Neural cell (in vitro differentiated cells): Measurements from ENCODE around the gene DCHS2. TPM values are rescaled to one million over a fixed set of nuclear protein-coding genes. Genes with fewer than 3 reads are reported as not detected.
"Not testable (repeated sequence)": the region's sequence is repeated elsewhere in the genome, so short reads cannot be mapped to it uniquely, and the experiment has no call there.

Experiments used
- H2AFZ ChIP-seq: fragments of 200-600, 300-800 bp; sonication (generic), shearing (Covaris generic); 2 replicates; pipeline ENCODE4 v1.6.0; 2014; ENCODE audit warnings: low read depth, mild to moderate bottlenecking, antibody characterized with exemption, low read length, moderate library complexity
- H3F3A ChIP-seq: fragments of 200-600 bp; shearing (Covaris generic); 2 replicates; pipeline ENCODE4 v1.6.1; 2016; ENCODE audit warnings: mild to moderate bottlenecking, moderate library complexity, mixed read lengths, antibody characterized with exemption, low read length; ENCODE audit not compliant: insufficient read depth, poor library complexity, severe bottlenecking
- H3K27ac ChIP-seq: fragments of 200-600, 300-800 bp; sonication (generic), shearing (Covaris generic); 2 replicates; pipeline ENCODE4 v1.5.1; 2014; ENCODE audit warnings: mild to moderate bottlenecking, low read length, moderate library complexity
- H3K27me3 ChIP-seq: fragments of 300-800, 200-600 bp; sonication (generic), shearing (Covaris generic); 2 replicates; pipeline ENCODE4 v1.6.0; 2014; ENCODE audit warnings: mild to moderate bottlenecking, low read depth, low read length, moderate library complexity; ENCODE audit not compliant: insufficient read depth
- H3K36me3 ChIP-seq: fragments of 300-800, 200-600 bp; sonication (generic), shearing (Covaris generic); 2 replicates; pipeline ENCODE4 v1.5.1; 2014; ENCODE audit warnings: mild to moderate bottlenecking, antibody characterized with exemption, low read length, moderate library complexity; ENCODE audit not compliant: insufficient read depth
- H3K4me2 ChIP-seq: fragments of 300-800, 200-600 bp; sonication (generic), shearing (Covaris generic); 2 replicates; pipeline ENCODE4 v1.6.0; 2014; ENCODE audit warnings: mild to moderate bottlenecking, low read length
- H3K4me3 ChIP-seq: fragments of 300-800, 200-600 bp; sonication (generic), shearing (Covaris generic); 2 replicates; pipeline ENCODE4 v1.5.1; 2014; ENCODE audit warnings: mild to moderate bottlenecking, low read length, moderate library complexity
- H3K79me2 ChIP-seq: fragments of 200-600 bp; shearing (Covaris generic); replicated peaks from 2 replicates; pipeline ENCODE4 v1.6.0; 2014; ENCODE audit warnings: mild to moderate bottlenecking, low read length, moderate library complexity; ENCODE audit not compliant: insufficient read depth
- H3K9ac ChIP-seq: fragments of 300-800, 200-600 bp; sonication (generic), shearing (Covaris generic); 2 replicates; pipeline ENCODE4 v1.6.1; 2016; ENCODE audit warnings: mild to moderate bottlenecking, low read length, mixed read lengths
- H3K9me2 ChIP-seq: fragments of 200-600 bp; shearing (Covaris generic); 2 replicates; pipeline ENCODE4 v1.6.1; 2016; ENCODE audit warnings: mild to moderate bottlenecking, low read length, mixed read lengths; ENCODE audit not compliant: insufficient read depth
- H3K9me3 ChIP-seq: fragments of 200-600, 300-800 bp; sonication (generic), shearing (Covaris generic); 2 replicates; pipeline ENCODE4 v1.6.1; 2016; ENCODE audit warnings: mild to moderate bottlenecking, mixed run types, low read length, moderate library complexity, mixed read lengths
- H4K20me1 ChIP-seq: fragments of 200-600 bp; shearing (Covaris generic); 2 replicates; pipeline ENCODE4 v1.6.1; 2016; ENCODE audit warnings: mild to moderate bottlenecking, mixed run types; ENCODE audit not compliant: insufficient read depth
- EP300 ChIP-seq: fragments of 450-650 bp; conservative IDR thresholded peaks from 2 replicates; pipeline ENCODE4 v1.6.1; 2014; ENCODE audit warnings: antibody characterized with exemption, mild to moderate bottlenecking, moderate library complexity; ENCODE audit not compliant: poor library complexity, severe bottlenecking
- EZH2 ChIP-seq: fragments of 200-600, 300-800 bp; shearing (Covaris generic), sonication (generic); IDR thresholded peaks from 2 replicates; pipeline ENCODE4 v1.6.1; 2014; ENCODE audit warnings: antibody characterized with exemption, low read length, borderline replicate concordance, mild to moderate bottlenecking; ENCODE audit not compliant: insufficient read depth, poor library complexity, severe bottlenecking
- MXI1 ChIP-seq: fragments of 450-650 bp; conservative IDR thresholded peaks from 2 replicates; pipeline ENCODE4 v1.6.1; 2014; ENCODE audit warnings: antibody characterized with exemption, mild to moderate bottlenecking; ENCODE audit not compliant: poor library complexity, severe bottlenecking
- POLR2AphosphoS5 ChIP-seq: IDR thresholded peaks from 2 replicates; pipeline ENCODE4 v1.6.1; 2012
- RAD21 ChIP-seq: fragments of 450-650 bp; conservative IDR thresholded peaks from 2 replicates; pipeline ENCODE4 v1.6.1; 2014; ENCODE audit warnings: antibody characterized with exemption, mild to moderate bottlenecking, moderate library complexity
- REST ChIP-seq: IDR thresholded peaks from 2 replicates; pipeline ENCODE4 v1.6.1; 2012; ENCODE audit warnings: borderline replicate concordance
- SMC3 ChIP-seq: fragments of 450-650 bp; conservative IDR thresholded peaks from 2 replicates; pipeline ENCODE4 v1.6.1; 2014; ENCODE audit warnings: antibody characterized with exemption, mild to moderate bottlenecking, moderate library complexity; ENCODE audit not compliant: poor library complexity
- TAF1 ChIP-seq: IDR thresholded peaks from 2 replicates; pipeline ENCODE4 v1.6.1; 2012; ENCODE audit warnings: low read depth
- polyA plus RNA-seq: library from polyadenylated mRNA; depleted of rRNA; stranded (reverse); fragments of >200 nt; gene quantifications from 2 replicates; pipeline ENCODE4 v1.2.3, GENCODE V29; 2014
- TF ChIP-seq, protein P1 (sequence below): fragments of 450-650 bp; IDR thresholded peaks from 2 replicates; pipeline ENCODE4 v1.5.1; 2014; ENCODE audit warnings: antibody characterized with exemption, mild to moderate bottlenecking, moderate library complexity; ENCODE audit not compliant: poor library complexity, severe bottlenecking

Gene DCHS2
- polyA plus RNA-seq, 1 donor from 2014 or later, result 1.6 TPM

GRCh38 chr4:154218051-154218450, 273.5 kb downstream of the DCHS2 start:
- Histone ChIP-seq H3K27me3 (no peaks in the 10 kb centered on the region), H3K9ac (no peak overlapping the region), H3K9me3 (no peaks in the 10 kb centered on the region), H3K4me2 (no peak overlapping the region), H4K20me1 (no peaks in the 10 kb centered on the region), H2AFZ (no peak overlapping the region), H3K9me2 (no peaks in the 10 kb centered on the region), H3F3A (no peaks in the 10 kb centered on the region), H3K36me3 (no peaks in the 10 kb centered on the region), H3K27ac (no peak overlapping the region), H3K4me3 (no peak overlapping the region), H3K79me2 (no peaks in the 10 kb centered on the region)
- no peak for TF ChIP-seq POLR2AphosphoS5
- no peak for TF ChIP-seq SMC3
- no peak for TF ChIP-seq EP300
- TF ChIP-seq RAD21, result no peak
- TF ChIP-seq EZH2, result no peak
- TF ChIP-seq MXI1, result no peak
- TF ChIP-seq REST, result no peak
- no peak for TF ChIP-seq TAF1
- TF ChIP-seq, protein P1, sequence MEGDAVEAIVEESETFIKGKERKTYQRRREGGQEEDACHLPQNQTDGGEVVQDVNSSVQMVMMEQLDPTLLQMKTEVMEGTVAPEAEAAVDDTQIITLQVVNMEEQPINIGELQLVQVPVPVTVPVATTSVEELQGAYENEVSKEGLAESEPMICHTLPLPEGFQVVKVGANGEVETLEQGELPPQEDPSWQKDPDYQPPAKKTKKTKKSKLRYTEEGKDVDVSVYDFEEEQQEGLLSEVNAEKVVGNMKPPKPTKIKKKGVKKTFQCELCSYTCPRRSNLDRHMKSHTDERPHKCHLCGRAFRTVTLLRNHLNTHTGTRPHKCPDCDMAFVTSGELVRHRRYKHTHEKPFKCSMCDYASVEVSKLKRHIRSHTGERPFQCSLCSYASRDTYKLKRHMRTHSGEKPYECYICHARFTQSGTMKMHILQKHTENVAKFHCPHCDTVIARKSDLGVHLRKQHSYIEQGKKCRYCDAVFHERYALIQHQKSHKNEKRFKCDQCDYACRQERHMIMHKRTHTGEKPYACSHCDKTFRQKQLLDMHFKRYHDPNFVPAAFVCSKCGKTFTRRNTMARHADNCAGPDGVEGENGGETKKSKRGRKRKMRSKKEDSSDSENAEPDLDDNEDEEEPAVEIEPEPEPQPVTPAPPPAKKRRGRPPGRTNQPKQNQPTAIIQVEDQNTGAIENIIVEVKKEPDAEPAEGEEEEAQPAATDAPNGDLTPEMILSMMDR, result no peak

GRCh38 chr4:154217384-154217783, 274.2 kb downstream of the DCHS2 start:
- not testable (repeated sequence) for H3K4me2 ChIP-seq, H3K79me2 ChIP-seq, H3K9me3 ChIP-seq, H4K20me1 ChIP-seq, H3K27me3 ChIP-seq, H3K27ac ChIP-seq, H3K4me3 ChIP-seq, H3K9ac ChIP-seq, H3K9me2 ChIP-seq, H3F3A ChIP-seq, H3K36me3 ChIP-seq, H2AFZ ChIP-seq

DNA sequence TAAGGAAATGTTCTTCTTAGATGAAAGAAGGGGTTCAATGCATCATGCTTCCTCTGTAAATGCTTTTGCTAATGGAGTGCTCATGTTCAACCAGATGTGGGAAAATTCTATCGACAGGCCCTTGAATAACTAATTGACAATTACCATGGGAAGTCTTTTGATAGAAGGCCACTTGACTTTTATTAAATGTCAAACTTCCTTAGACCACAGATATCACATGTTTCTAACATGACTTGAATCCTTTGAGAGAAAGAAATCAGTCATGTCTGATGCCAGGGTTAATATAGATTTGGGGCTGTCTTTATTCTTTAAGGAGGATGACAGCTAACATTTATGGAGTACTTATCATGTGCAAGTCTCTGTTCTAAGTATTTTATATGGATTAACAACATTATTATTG, 280.1 kb downstream of the DCHS2 start:
- Histone ChIP-seq H3K36me3 (no peaks in the 10 kb centered on the region), H4K20me1 (no peaks in the 10 kb centered on the region), H3K9ac (no peak overlapping the region), H3K27me3 (no peaks in the 10 kb centered on the region), H3K9me2 (no peaks in the 10 kb centered on the region), H3F3A (no peaks in the 10 kb centered on the region), H3K79me2 (no peaks in the 10 kb centered on the region), H3K4me3 (no peak overlapping the region), H2AFZ (no peak overlapping the region), H3K27ac (no peak overlapping the region), H3K4me2 (no peak overlapping the region), H3K9me3 (no peaks in the 10 kb centered on the region)
- no peak for TF ChIP-seq EP300
- no peak for TF ChIP-seq MXI1
- no peak for TF ChIP-seq EZH2
- TF ChIP-seq SMC3, result no peak
- TF ChIP-seq POLR2AphosphoS5, result no peak
- TF ChIP-seq, protein P1, result no peak
